ENCODE measurements around the gene TMEM86B. TPM values are rescaled to one million over a fixed set of nuclear protein-coding genes. Genes with fewer than 3 reads are reported as not detected.

TMEM86B gene
- total RNA-seq, 4 donors from 2014 or later = 1.8 to 7.9 (median 2.4) TPM; not detected in 1

- Histone ChIP-seq H3K27me3 (no peaks in the 10 kb centered on the region), H3K9me3 (no peaks in the 10 kb centered on the region), H3K27ac (no peak overlapping the region), H3K36me3 (no peaks in the 10 kb centered on the region), H3K4me1 (no peaks in the 10 kb centered on the region), H3K4me3 (no peak overlapping the region)
- intact Hi-C loops (cut with DNase I; ENCODE audit: low total_unique reads) = no loop called here
- TF ChIP-seq POLR2A (IDR thresholded peaks at IDR 0.05) (no peak), CTCF (IDR thresholded peaks at IDR 0.05) (no peak)
- no peak for DNase-seq
Measured at GRCh38 chr19:55245236-55245904, 16.8 kb upstream of the TMEM86B start.

- DNase-seq = no peak
- H3K27me3 ChIP-seq = no peaks in the 10 kb centered on the region
- intact Hi-C loops (cut with DNase I; ENCODE audit: low total_unique reads) = no loop called here
- no peaks in the 10 kb centered on the region for H3K9me3 ChIP-seq
- H3K4me1 ChIP-seq = no peaks in the 10 kb centered on the region
- TF ChIP-seq POLR2A (IDR thresholded peaks at IDR 0.05) = no peak
- TF ChIP-seq CTCF (IDR thresholded peaks at IDR 0.05) = no peak
- H3K36me3 ChIP-seq = no peaks in the 10 kb centered on the region
- no peak overlapping the region for H3K4me3 ChIP-seq
- H3K27ac ChIP-seq = no peak overlapping the region
Measured at GRCh38 chr19:55244004-55244680, 15.6 kb upstream of the TMEM86B start.

- no peaks in the 10 kb centered on the region for H3K4me1 ChIP-seq
- no peaks in the 10 kb centered on the region for H3K9me3 ChIP-seq
- H3K27me3 ChIP-seq = no peaks in the 10 kb centered on the region
- DNase-seq = no peak
- no peak for TF ChIP-seq CTCF (IDR thresholded peaks at IDR 0.05)
- TF ChIP-seq POLR2A (IDR thresholded peaks at IDR 0.05) = no peak
- H3K4me3 ChIP-seq = no peak overlapping the region
- H3K36me3 ChIP-seq = no peaks in the 10 kb centered on the region
- intact Hi-C loops (cut with DNase I; ENCODE audit: low total_unique reads) = no loop called here
- no peak overlapping the region for H3K27ac ChIP-seq
Measured at GRCh38 chr19:55242517-55242916, 14.0 kb upstream of the TMEM86B start.

GRCh38 chr19:55241935-55242464, 13.4 kb upstream of the TMEM86B start:
- TF ChIP-seq CTCF (IDR thresholded peaks at IDR 0.05) = no peak
- TF ChIP-seq POLR2A (IDR thresholded peaks at IDR 0.05) = no peak
- no peak overlapping the region for H3K4me3 ChIP-seq
- H3K27ac ChIP-seq = no peak overlapping the region
- intact Hi-C loops (cut with DNase I; ENCODE audit: low total_unique reads) = no loop called here
- DNase-seq = no peak
- H3K9me3 ChIP-seq = no peaks in the 10 kb centered on the region
- H3K27me3 ChIP-seq = no peaks in the 10 kb centered on the region
- H3K36me3 ChIP-seq = no peaks in the 10 kb centered on the region
- no peaks in the 10 kb centered on the region for H3K4me1 ChIP-seq

All from uterus (tissue), 4 donors.